HCT116 (cell line): Measurements from ENCODE around the gene ADAMTS1. TPM values are rescaled to one million over a fixed set of nuclear protein-coding genes. Genes with fewer than 3 reads are reported as not detected.

ENCODE experiments used
- ATAC-seq: fragments of 200-7000 bp; cut with Tn5 transposase; 2 replicates; pipeline ENCODE4 v1.9.1; 2020; ENCODE audit warnings: mild to moderate bottlenecking, moderate library complexity
- BruUV-seq: library from RNA; stranded (reverse); fragments of 400-500 nt; replicated peaks from 2 replicates; lab custom pipeline; 2021; lab: Mats Ljungman, UMichigan
- CTCF ChIA-PET: fragments of 300-600 bp; sonication (Branson Sonifier 250); formaldehyde crosslinking; loops from one replicate; lab custom pipeline; 2021; ENCODE audit warnings: antibody characterized with exemption; lab: Charles Lee
- POLR2A ChIA-PET: fragments of 300-600, 350-600 bp; sonication (Branson Sonifier 250); formaldehyde crosslinking; loops from one replicate; lab custom pipeline; 2021; ENCODE audit warnings: antibody characterized with exemption; lab: Charles Lee
- RAD21 ChIA-PET, 2 experiments: fragments of 300-600 bp; sonication (Branson Sonifier 250); formaldehyde crosslinking; loops; one replicate each; lab custom pipeline; 2023; ENCODE audit warnings: low total read pairs in 2 of 2; ENCODE audit not compliant: uncharacterized antibody in 2 of 2, unreplicated experiment in 2 of 2, low non-redundant PET in 1 of 2; lab: Charles Lee
- DNase-seq: peaks from one replicate; pipeline ENCODE4 v3.0.0-alpha.2; 2010; ENCODE audit warnings: low read depth, low spot score
- H2AFZ ChIP-seq: fragments of 200-600 bp; shearing (Covaris generic), sonication (generic); 2 replicates; pipeline ENCODE4 v1.6.1; 2017; ENCODE audit warnings: low read depth, mixed run types, mixed read lengths, antibody characterized with exemption, low read length; ENCODE audit not compliant: poor library complexity, severe bottlenecking
- H3K27ac ChIP-seq: 2 replicates; pipeline ENCODE4 v1.5.1; 2012; ENCODE audit warnings: low read depth, low read length
- H3K27me3 ChIP-seq: fragments of 200-600 bp; sonication (generic); 2 replicates; pipeline ENCODE4 v1.6.1; 2016; ENCODE audit warnings: mixed run types, low read length, mixed read lengths; ENCODE audit not compliant: insufficient read depth
- H3K36me3 ChIP-seq, 2 experiments: fragments of 200-500 bp in 1 of 2; fragments of 200-600 bp in 1 of 2; sonication (Bioruptor generic) in 1 of 2; sonication (generic) in 1 of 2; 2 replicates each; pipeline versions ENCODE4 v1.5.1 to v1.6.1; 2014 to 2016; ENCODE audit warnings: low read length in 2 of 2, inconsistent platforms in 1 of 2, mixed read lengths in 1 of 2, mixed run types in 1 of 2; ENCODE audit not compliant: insufficient read depth in 2 of 2, control insufficient read depth in 1 of 2
- H3K4me1 ChIP-seq, 2 experiments: fragments of 200-600 bp in 1 of 2; sonication (generic) in 1 of 2; 2 replicates each; pipeline versions ENCODE4 v1.5.1 to v1.6.1; 2012 to 2017; ENCODE audit warnings: low read length in 2 of 2, inconsistent platforms in 1 of 2, mild to moderate bottlenecking in 1 of 2, mixed read lengths in 1 of 2, mixed run types in 1 of 2, moderate library complexity in 1 of 2; ENCODE audit not compliant: insufficient read depth in 2 of 2, control insufficient read depth in 1 of 2
- H3K4me2 ChIP-seq: fragments of 200-600 bp; sonication (generic); 2 replicates; pipeline ENCODE4 v1.6.1; 2017; ENCODE audit warnings: mixed run types, low read length, mixed read lengths
- H3K4me3 ChIP-seq, 2 experiments: fragments of 200-600 bp in 1 of 2; sonication (generic) in 1 of 2; replicated peaks in 1 of 2; 2 replicates each; pipeline ENCODE4 v1.5.1; 2011 to 2016; ENCODE audit warnings: low read length in 2 of 2, control low read depth in 1 of 2, low read depth in 1 of 2, mild to moderate bottlenecking in 1 of 2, mixed read lengths in 1 of 2, mixed run types in 1 of 2
- H3K79me2 ChIP-seq: fragments of 200-600 bp; sonication (generic); 2 replicates; pipeline ENCODE4 v1.6.1; 2017; ENCODE audit warnings: mild to moderate bottlenecking, mixed run types, low read length, moderate library complexity, mixed read lengths; ENCODE audit not compliant: insufficient read depth
- H3K9ac ChIP-seq: fragments of 200-600 bp; sonication (generic); 2 replicates; pipeline ENCODE4 v1.6.1; 2016; ENCODE audit warnings: low read length, mixed read lengths
- H3K9me2 ChIP-seq: fragments of 200-600 bp; sonication (generic), shearing (Covaris generic); 2 replicates; pipeline ENCODE4 v1.6.1; 2017; ENCODE audit warnings: mixed run types, mild to moderate bottlenecking, moderate library complexity; ENCODE audit not compliant: insufficient read depth
- H3K9me3 ChIP-seq, 2 experiments: fragments of 200-500 bp in 1 of 2; fragments of 200-600 bp in 1 of 2; sonication (Bioruptor generic) in 1 of 2; sonication (generic) in 1 of 2; 2 replicates each; pipeline ENCODE4 v1.6.1; 2014 to 2017; ENCODE audit warnings: low read length in 2 of 2, mixed read lengths in 2 of 2, inconsistent platforms in 1 of 2, low read depth in 1 of 2, mild to moderate bottlenecking in 1 of 2, mixed run types in 1 of 2, moderate library complexity in 1 of 2; ENCODE audit not compliant: control insufficient read depth in 1 of 2, insufficient read depth in 1 of 2
- H4K20me1 ChIP-seq: fragments of 200-600 bp; sonication (generic), shearing (Covaris generic); 2 replicates; pipeline ENCODE4 v1.6.1; 2017; ENCODE audit warnings: mixed run types, mild to moderate bottlenecking, moderate library complexity; ENCODE audit not compliant: insufficient read depth
- ELF1 ChIP-seq: IDR thresholded peaks from 2 replicates; pipeline ENCODE4 v1.6.1; 2012; ENCODE audit warnings: low read depth, borderline replicate concordance
- FOSL1 ChIP-seq: IDR thresholded peaks from 2 replicates; pipeline ENCODE4 v1.6.1; 2012; ENCODE audit warnings: low read depth
- JUND ChIP-seq: IDR thresholded peaks from 2 replicates; pipeline ENCODE4 v1.6.1; 2012
- POLR2A ChIP-seq: IDR thresholded peaks from 2 replicates; pipeline ENCODE4 v1.7.0; 2011; ENCODE audit warnings: borderline replicate concordance; ENCODE audit not compliant: insufficient read depth, insufficient read length; ENCODE audit errors: extremely low read depth
- POLR2AphosphoS5 ChIP-seq: IDR thresholded peaks from 2 replicates; pipeline ENCODE4 v1.6.1; 2011; ENCODE audit warnings: mild to moderate bottlenecking, low read depth, low read length, moderate library complexity
- RAD21 ChIP-seq: IDR thresholded peaks from 2 replicates; pipeline ENCODE4 v1.6.1; 2012; ENCODE audit warnings: low read depth, mild to moderate bottlenecking
- SIN3A ChIP-seq: IDR thresholded peaks from 2 replicates; pipeline ENCODE4 v1.6.1; 2012; ENCODE audit warnings: low read depth
- SP1 ChIP-seq: IDR thresholded peaks from 2 replicates; pipeline ENCODE4 v1.6.1; 2012; ENCODE audit warnings: low read depth
- SRF ChIP-seq: IDR thresholded peaks from 2 replicates; pipeline ENCODE4 v1.6.1; 2012; ENCODE audit warnings: low read depth
- TCF7L2 ChIP-seq: IDR thresholded peaks from 2 replicates; pipeline ENCODE4 v1.7.0; 2011; ENCODE audit warnings: borderline replicate concordance, inconsistent platforms; ENCODE audit not compliant: insufficient read depth, insufficient read length; ENCODE audit errors: extremely low read depth
- YY1 ChIP-seq: IDR thresholded peaks from 2 replicates; pipeline ENCODE4 v1.6.1; 2011; ENCODE audit warnings: low read length, low read depth, moderate library complexity, mild to moderate bottlenecking; ENCODE audit not compliant: insufficient replicate concordance; ENCODE audit errors: extremely low read depth
- ZFX ChIP-seq: fragments of 450-650 bp; IDR thresholded peaks from 2 replicates; pipeline ENCODE4 v1.6.1; 2017
- ZNF274 ChIP-seq: fragments of 200-500 bp; sonication (Bioruptor generic); IDR thresholded peaks from 2 replicates; pipeline ENCODE4 v1.6.1; 2014; ENCODE audit warnings: mild to moderate bottlenecking, low read depth, low read length, inconsistent platforms
- intact Hi-C: fragments of 100-400 bp; cut with micrococcal nuclease; formaldehyde crosslinking; loops from 2 replicates; pipeline ENCODE4 v1.10.0; 2022
- total RNA-seq: library from RNA; stranded (reverse); gene quantifications from one replicate; pipeline ENCODE4 v1.2.1, GENCODE V29; 2021; ENCODE audit not compliant: unreplicated experiment
- TF ChIP-seq, protein P1 (sequence below): IDR thresholded peaks from 2 replicates; pipeline ENCODE4 v1.6.1; 2012; ENCODE audit warnings: low read depth
- TF ChIP-seq, protein P2 (sequence below): IDR thresholded peaks from 2 replicates; pipeline ENCODE4 v1.6.1; 2012
- TF ChIP-seq, protein P3 (sequence below): IDR thresholded peaks from 2 replicates; pipeline ENCODE4 v1.6.1; 2012
- TF ChIP-seq, protein P4 (sequence below), 3 experiments: fragments of 200-600 bp in 1 of 3; sonication (generic) in 1 of 3; IDR thresholded peaks in 2 of 3; conservative IDR thresholded peaks in 1 of 3; 2 replicates each; pipeline ENCODE4 v1.5.1; 2012 to 2017; ENCODE audit warnings: low read depth in 2 of 3, low read length in 2 of 3, antibody characterized with exemption in 1 of 3, borderline replicate concordance in 1 of 3, control low read depth in 1 of 3, mild to moderate bottlenecking in 1 of 3, mixed read lengths in 1 of 3, mixed run types in 1 of 3, moderate library complexity in 1 of 3; ENCODE audit not compliant: insufficient read depth in 1 of 3

ADAMTS1 gene
- total RNA-seq, 1 experiment from 2014 or later, result 0.98 TPM

DNA sequence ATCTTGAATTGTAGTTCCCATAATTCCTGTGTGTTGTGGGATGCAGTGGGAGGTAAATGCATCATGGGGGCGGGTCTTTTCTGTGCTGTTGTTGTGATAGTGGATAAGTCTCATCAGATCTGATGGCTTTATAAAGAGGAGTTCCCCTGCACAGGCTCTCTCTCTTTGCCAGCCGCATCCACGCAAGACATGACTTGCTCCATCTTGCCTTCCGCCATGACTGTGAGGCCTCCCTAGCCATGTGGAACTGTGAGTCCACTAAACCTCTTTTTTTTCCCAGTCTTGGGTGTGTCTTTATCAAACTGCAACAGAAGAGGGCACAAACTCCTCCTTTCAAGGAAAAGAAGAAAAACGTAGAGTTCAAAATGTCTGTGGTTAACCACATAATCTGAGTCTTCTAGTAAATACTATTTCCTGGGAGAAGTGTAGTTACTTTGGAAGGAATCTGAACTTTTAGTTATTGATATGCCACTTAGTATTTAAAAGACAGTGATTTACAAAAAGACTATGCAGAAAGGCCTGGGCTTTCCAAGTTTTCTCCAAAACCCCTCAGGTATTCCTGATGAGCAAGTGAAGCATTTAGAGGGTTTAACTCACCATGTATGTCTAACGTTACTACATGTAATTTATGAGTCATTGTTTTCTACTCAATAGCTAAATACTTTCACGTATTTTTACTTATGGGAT lies 10.0 kb downstream of the ADAMTS1 start (continued):
- TF ChIP-seq, protein P1, sequence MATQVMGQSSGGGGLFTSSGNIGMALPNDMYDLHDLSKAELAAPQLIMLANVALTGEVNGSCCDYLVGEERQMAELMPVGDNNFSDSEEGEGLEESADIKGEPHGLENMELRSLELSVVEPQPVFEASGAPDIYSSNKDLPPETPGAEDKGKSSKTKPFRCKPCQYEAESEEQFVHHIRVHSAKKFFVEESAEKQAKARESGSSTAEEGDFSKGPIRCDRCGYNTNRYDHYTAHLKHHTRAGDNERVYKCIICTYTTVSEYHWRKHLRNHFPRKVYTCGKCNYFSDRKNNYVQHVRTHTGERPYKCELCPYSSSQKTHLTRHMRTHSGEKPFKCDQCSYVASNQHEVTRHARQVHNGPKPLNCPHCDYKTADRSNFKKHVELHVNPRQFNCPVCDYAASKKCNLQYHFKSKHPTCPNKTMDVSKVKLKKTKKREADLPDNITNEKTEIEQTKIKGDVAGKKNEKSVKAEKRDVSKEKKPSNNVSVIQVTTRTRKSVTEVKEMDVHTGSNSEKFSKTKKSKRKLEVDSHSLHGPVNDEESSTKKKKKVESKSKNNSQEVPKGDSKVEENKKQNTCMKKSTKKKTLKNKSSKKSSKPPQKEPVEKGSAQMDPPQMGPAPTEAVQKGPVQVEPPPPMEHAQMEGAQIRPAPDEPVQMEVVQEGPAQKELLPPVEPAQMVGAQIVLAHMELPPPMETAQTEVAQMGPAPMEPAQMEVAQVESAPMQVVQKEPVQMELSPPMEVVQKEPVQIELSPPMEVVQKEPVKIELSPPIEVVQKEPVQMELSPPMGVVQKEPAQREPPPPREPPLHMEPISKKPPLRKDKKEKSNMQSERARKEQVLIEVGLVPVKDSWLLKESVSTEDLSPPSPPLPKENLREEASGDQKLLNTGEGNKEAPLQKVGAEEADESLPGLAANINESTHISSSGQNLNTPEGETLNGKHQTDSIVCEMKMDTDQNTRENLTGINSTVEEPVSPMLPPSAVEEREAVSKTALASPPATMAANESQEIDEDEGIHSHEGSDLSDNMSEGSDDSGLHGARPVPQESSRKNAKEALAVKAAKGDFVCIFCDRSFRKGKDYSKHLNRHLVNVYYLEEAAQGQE, result no peak
- TF ChIP-seq SRF, result no peak
- TF ChIP-seq, protein P2, sequence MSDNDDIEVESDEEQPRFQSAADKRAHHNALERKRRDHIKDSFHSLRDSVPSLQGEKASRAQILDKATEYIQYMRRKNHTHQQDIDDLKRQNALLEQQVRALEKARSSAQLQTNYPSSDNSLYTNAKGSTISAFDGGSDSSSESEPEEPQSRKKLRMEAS, result no peak
- no peak for TF ChIP-seq POLR2A
- TF ChIP-seq ZNF274, result no peak
- TF ChIP-seq RAD21, result no peak
- TF ChIP-seq SIN3A, result no peak
- TF ChIP-seq, protein P3, sequence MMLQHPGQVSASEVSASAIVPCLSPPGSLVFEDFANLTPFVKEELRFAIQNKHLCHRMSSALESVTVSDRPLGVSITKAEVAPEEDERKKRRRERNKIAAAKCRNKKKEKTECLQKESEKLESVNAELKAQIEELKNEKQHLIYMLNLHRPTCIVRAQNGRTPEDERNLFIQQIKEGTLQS, result no peak

DNA sequence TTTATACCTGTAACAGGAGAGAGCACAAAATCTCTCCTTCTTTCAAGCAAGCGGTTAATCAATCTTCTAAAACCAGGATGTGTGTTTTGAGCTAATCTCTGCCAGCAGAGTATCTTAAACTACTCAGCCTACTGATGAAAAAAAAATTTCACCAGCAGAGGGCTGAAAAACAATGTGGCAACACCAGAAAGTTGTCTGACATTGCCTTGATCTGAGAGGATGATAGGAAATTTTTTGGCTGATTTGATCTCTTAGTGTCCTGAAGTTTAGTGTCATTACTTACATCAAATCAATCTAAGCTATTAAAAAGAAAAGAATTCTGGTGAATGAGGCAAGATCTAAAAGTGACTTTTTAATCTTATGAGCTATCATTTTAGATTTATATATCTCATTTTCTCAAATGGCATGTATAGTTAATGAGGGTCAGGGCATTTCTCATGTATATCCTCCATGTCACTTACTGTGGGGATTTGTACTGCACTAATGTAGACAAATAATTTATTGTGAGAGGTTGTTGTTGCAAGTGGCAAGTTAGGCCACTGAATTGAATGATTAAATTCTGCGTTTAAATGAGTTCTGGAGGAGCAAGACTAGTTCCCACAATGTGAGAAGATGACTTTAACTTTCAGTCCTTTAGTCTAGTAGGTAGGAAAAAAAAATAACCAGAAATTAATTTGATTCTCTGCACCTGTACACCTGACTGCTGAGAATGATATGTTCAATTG lies 10.9 kb downstream of the ADAMTS1 start:
- Histone ChIP-seq H3K4me3 (no peak overlapping the region), H3K27me3 (no peaks in the 10 kb centered on the region), H3K27ac (no peak overlapping the region), H3K4me2 (no peak overlapping the region), H2AFZ (no peak overlapping the region), H4K20me1 (no peaks in the 10 kb centered on the region), H3K4me1 (no peaks in the 10 kb centered on the region), H3K36me3 (no peaks in the 10 kb centered on the region), H3K9ac (no peak overlapping the region), H3K9me3 (peaks cover 11 to 35% of the 10 kb centered on the region in 2 experiments; a peak in 2 of 4 replicates), H3K79me2 (no peaks in the 10 kb centered on the region), H3K9me2 (no peaks in the 10 kb centered on the region)
- DNase-seq (no peak), ATAC-seq (no peak)
- TF ChIP-seq RAD21, result no peak
- no peak for TF ChIP-seq FOSL1
- TF ChIP-seq, protein P4, sequence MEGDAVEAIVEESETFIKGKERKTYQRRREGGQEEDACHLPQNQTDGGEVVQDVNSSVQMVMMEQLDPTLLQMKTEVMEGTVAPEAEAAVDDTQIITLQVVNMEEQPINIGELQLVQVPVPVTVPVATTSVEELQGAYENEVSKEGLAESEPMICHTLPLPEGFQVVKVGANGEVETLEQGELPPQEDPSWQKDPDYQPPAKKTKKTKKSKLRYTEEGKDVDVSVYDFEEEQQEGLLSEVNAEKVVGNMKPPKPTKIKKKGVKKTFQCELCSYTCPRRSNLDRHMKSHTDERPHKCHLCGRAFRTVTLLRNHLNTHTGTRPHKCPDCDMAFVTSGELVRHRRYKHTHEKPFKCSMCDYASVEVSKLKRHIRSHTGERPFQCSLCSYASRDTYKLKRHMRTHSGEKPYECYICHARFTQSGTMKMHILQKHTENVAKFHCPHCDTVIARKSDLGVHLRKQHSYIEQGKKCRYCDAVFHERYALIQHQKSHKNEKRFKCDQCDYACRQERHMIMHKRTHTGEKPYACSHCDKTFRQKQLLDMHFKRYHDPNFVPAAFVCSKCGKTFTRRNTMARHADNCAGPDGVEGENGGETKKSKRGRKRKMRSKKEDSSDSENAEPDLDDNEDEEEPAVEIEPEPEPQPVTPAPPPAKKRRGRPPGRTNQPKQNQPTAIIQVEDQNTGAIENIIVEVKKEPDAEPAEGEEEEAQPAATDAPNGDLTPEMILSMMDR (IDR thresholded peaks at IDR 0.05 in 2 of 3, conservative IDR thresholded peaks at IDR 0.05 in 1 of 3; ENCODE audit: borderline replicate concordance in 1 of 3, insufficient read depth in 1 of 3, low read depth in 2 of 3, low read length in 2 of 3), result no peak
- no peak for TF ChIP-seq SP1
- TF ChIP-seq, protein P3, result no peak
- no peak for TF ChIP-seq YY1
- TF ChIP-seq ELF1, result no peak
- no peak for TF ChIP-seq ZFX
- TF ChIP-seq JUND, result no peak
- no peak for TF ChIP-seq TCF7L2
- no peak for TF ChIP-seq SRF
- TF ChIP-seq POLR2AphosphoS5, result no peak
- POLR2A ChIA-PET, result no interaction called here
- CTCF ChIA-PET, result no interaction called here
- intact Hi-C loops, result no loop called here
- BruUV-seq, result no TSS peak
- RAD21 ChIA-PET, result no interaction called here
